Measurements from ENCODE around the gene SYNM.

SYNM gene

GRCh38 chr15:99158626-99159412, 53.9 kb downstream of the SYNM start:
- H4K20me1 ChIP-seq (ENCODE audit: insufficient read depth) = no peaks in the 10 kb centered on the region
- no peak overlapping the region for H3K9ac ChIP-seq
- H3K4me1 ChIP-seq (ENCODE audit: low read depth, poor library complexity, severe bottlenecking) = peaks cover 74% of the 10 kb centered on the region
- TF ChIP-seq, protein P1, sequence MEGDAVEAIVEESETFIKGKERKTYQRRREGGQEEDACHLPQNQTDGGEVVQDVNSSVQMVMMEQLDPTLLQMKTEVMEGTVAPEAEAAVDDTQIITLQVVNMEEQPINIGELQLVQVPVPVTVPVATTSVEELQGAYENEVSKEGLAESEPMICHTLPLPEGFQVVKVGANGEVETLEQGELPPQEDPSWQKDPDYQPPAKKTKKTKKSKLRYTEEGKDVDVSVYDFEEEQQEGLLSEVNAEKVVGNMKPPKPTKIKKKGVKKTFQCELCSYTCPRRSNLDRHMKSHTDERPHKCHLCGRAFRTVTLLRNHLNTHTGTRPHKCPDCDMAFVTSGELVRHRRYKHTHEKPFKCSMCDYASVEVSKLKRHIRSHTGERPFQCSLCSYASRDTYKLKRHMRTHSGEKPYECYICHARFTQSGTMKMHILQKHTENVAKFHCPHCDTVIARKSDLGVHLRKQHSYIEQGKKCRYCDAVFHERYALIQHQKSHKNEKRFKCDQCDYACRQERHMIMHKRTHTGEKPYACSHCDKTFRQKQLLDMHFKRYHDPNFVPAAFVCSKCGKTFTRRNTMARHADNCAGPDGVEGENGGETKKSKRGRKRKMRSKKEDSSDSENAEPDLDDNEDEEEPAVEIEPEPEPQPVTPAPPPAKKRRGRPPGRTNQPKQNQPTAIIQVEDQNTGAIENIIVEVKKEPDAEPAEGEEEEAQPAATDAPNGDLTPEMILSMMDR (conservative IDR thresholded peaks at IDR 0.05; ENCODE audit: low read depth, low read length) = no peak
- no peaks in the 10 kb centered on the region for H3K36me3 ChIP-seq (ENCODE audit: insufficient read depth)
- H3K4me2 ChIP-seq = peak overlapping the region; percentile 42; the same call in 1 of the 2 replicates
- H3K27me3 ChIP-seq (ENCODE audit: insufficient read depth, low read depth) = no peaks in the 10 kb centered on the region
- no peak overlapping the region for H3K4me3 ChIP-seq (IDR thresholded peaks at IDR 0.05; ENCODE audit: insufficient read depth, low read depth, low read length)
- H3K79me2 ChIP-seq (ENCODE audit: insufficient read depth, low read depth) = no peaks in the 10 kb centered on the region
- H2AFZ ChIP-seq (ENCODE audit: low read depth) = no peak overlapping the region
- H3K27ac ChIP-seq = no peak overlapping the region

DNA sequence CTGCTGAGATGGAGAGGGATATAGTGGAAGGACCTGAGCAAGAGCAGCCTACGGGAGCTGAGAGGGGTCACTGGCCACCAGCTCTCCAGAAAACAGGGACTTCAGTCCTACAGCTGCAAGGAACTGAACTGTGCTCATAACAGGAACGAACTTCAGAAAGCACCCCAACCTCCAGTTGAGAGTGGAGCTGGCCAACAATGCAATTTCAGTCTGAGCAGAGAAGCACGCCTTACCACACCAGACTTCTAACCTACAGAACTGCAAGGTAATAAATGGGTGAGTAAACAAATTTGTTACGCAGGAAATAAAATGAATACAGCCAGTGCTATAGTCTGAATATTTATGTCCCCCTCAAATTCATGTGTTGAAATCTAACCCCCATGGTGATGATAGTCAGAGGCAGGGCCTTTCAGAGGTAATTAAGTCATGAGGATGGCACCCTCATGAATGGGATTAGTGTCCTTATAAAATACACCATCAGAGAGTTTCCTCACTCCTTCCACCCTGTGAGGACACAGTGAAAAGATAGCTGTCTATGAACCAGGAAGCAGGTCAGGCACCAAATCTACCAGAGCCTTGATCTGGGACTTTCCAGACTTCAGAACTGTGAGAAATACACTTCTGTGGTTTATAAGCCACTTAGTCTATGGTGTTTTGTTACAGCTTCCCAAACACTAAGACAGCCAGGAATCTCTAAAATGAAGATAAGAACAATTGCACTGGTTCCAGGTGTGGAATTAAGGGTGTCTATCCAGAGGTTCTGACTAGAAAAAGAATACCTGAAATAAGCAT, 58.6 kb downstream of the SYNM start:
- H3K79me2 ChIP-seq (ENCODE audit: insufficient read depth, low read depth) = no peaks in the 10 kb centered on the region
- no peaks in the 10 kb centered on the region for H3K36me3 ChIP-seq (ENCODE audit: insufficient read depth)
- H2AFZ ChIP-seq (ENCODE audit: low read depth) = peak overlapping the region; percentile 28; the same call in 1 of the 2 replicates
- no peaks in the 10 kb centered on the region for H3K27me3 ChIP-seq (ENCODE audit: insufficient read depth, low read depth)
- TF ChIP-seq, protein P1 (conservative IDR thresholded peaks at IDR 0.05; ENCODE audit: low read depth, low read length) = no peak
- H3K9ac ChIP-seq = peak overlapping the region; percentile 19; the same call in 1 of the 2 replicates
- H3K4me3 ChIP-seq (IDR thresholded peaks at IDR 0.05; ENCODE audit: insufficient read depth, low read depth, low read length) = no peak overlapping the region
- peak overlapping the region; percentile 63 for H3K4me2 ChIP-seq
- H3K27ac ChIP-seq = peak overlapping the region; percentile 75
- peaks cover 69% of the 10 kb centered on the region for H3K4me1 ChIP-seq (ENCODE audit: low read depth, poor library complexity, severe bottlenecking)
- H4K20me1 ChIP-seq (ENCODE audit: insufficient read depth) = no peaks in the 10 kb centered on the region

DNA sequence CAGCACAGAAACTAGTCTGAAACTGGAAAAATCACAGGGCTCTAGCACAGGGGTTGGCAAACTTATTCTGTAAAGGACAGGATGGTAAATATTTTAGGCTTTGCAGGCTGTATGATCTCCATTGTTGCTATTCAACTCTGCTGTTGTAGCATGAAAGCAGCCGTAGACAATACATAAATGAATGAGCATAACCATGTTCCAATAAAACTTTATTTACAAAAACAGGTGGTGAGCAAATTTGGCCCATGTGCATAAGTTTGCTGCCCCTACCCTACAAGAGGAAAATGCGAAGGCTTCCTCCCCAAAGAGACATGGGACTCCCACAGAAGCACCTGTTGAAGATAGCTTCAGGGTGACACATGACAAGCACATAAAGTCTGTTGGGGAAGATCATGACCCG, 59.2 kb downstream of the SYNM start:
- Histone ChIP-seq H3K4me2 (peak overlapping the region; percentile 63), H3K4me3 (IDR thresholded peaks at IDR 0.05; ENCODE audit: insufficient read depth, low read depth, low read length) (no peak overlapping the region), H3K9ac (peak overlapping the region; percentile 19; the same call in 1 of the 2 replicates), H3K27me3 (ENCODE audit: insufficient read depth, low read depth) (no peaks in the 10 kb centered on the region), H3K27ac (peak overlapping the region; percentile 75), H3K36me3 (ENCODE audit: insufficient read depth) (no peaks in the 10 kb centered on the region), H3K4me1 (ENCODE audit: low read depth, poor library complexity, severe bottlenecking) (peaks cover 69% of the 10 kb centered on the region), H3K79me2 (ENCODE audit: insufficient read depth, low read depth) (no peaks in the 10 kb centered on the region), H2AFZ (ENCODE audit: low read depth) (no peak overlapping the region), H4K20me1 (ENCODE audit: insufficient read depth) (no peaks in the 10 kb centered on the region)
- TF ChIP-seq, protein P1 (conservative IDR thresholded peaks at IDR 0.05; ENCODE audit: low read depth, low read length) = no peak

DNA sequence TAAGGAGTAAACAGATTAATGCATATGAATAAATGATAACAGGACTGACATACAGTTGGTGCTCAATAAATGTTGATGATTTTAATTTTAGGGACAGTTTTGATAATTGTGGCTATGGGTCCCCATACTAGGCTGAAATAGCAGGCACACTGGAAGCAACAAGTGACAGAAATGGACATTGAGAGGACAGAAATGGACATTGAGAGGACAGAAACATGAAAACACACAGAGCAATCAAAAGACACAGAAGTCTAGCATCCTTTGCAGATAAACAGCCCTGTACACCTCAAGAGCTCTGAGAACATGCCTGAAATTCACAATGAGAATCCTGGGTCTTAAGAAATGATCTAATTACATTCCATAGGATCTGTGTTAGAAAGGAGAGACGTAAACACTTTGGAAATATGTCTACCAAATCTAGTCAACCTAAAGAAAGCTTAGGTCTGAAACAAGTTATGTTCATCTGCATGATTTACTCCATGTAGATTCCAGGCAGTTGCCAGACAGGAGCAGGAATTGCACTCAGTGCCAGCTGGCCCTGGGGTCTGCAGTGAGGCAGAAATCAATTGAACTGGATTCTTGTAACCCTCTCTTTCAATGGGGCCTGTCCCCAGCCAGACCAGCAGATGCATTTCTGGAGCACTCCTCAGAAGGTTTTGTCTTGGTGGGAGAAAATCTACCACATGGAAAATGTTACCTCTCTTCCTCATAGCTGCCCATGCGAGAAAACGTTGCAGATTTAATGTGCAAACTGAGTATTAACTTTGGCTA, 60.3 kb downstream of the SYNM start:
- TF ChIP-seq, protein P1 (conservative IDR thresholded peaks at IDR 0.05; ENCODE audit: low read depth, low read length) = no peak
- Histone ChIP-seq H3K36me3 (ENCODE audit: insufficient read depth) (no peaks in the 10 kb centered on the region), H4K20me1 (ENCODE audit: insufficient read depth) (no peaks in the 10 kb centered on the region), H3K27ac (peak overlapping the region; percentile 75; the same call in 1 of the 2 replicates), H3K9ac (no peak overlapping the region), H2AFZ (ENCODE audit: low read depth) (no peak overlapping the region), H3K27me3 (ENCODE audit: insufficient read depth, low read depth) (no peaks in the 10 kb centered on the region), H3K4me2 (no peak overlapping the region), H3K4me1 (ENCODE audit: low read depth, poor library complexity, severe bottlenecking) (peaks cover 70% of the 10 kb centered on the region), H3K79me2 (ENCODE audit: insufficient read depth, low read depth) (no peaks in the 10 kb centered on the region), H3K4me3 (IDR thresholded peaks at IDR 0.05; ENCODE audit: insufficient read depth, low read depth, low read length) (no peak overlapping the region)
